ENCODE measurements around the gene RFPL1. TPM values are rescaled to one million over a fixed set of nuclear protein-coding genes. Genes with fewer than 3 reads are reported as not detected.
"Not testable (repeated sequence)": the region's sequence is repeated elsewhere in the genome, so short reads cannot be mapped to it uniquely, and the experiment has no call there.

The RFPL1 gene
- total RNA-seq = 0.29 to 0.63 TPM (median 0.54 TPM) in 3 replicates

DNA sequence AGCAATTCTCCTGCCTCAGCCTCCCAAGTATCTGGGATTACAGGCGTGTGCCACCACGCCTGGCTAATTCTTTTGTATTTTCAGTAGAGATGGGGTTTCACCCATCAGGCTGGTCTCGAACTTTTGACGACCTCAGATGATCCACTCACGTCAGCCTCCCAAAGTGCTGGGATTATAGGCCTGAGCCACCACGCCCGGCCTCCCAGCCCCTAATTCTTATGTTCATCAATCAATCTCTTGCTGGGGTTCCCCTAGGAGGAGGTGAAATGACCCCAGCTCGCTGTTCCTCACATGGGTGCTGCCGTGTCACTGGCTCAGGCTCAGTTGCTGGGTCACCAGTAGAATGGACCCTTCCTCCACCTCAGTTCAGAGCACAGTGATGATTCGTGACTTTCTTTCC lies at the start of gene RFPL1:
RFPL1 (plus strand) TSS at position 301 of the 400 bp plus-strand sequence.
- not testable (repeated sequence) for H3K27ac Mint-ChIP-seq; H3K36me3 Mint-ChIP-seq; H3K27me3 Mint-ChIP-seq (ENCODE audit: low read depth); H3K4me3 Mint-ChIP-seq; H3K9me3 Mint-ChIP-seq; DNase-seq (ENCODE audit: low spot score in 2 of 2, unreplicated experiment in 2 of 2)
- peaks cover 34% of the 10 kb centered on the region for H3K4me1 Mint-ChIP-seq

DNA sequence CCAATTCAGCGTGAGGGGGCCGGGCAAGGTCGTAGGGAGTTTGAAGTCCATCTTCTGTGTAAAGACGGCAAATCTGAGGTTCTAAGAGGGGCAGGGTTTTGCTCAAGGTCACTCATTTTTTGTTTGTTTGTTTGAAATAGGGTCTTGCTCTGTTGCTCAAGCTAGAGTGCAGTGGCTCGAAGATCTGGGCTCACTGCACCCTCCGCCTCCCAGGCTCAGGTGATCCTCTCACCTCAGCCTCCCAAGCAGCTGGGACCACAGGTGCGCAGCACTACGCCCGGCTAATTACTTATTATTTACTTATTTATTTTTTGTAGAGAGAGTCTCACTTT lies 49.7 kb upstream of the RFPL1 start:
- no peaks in the 10 kb centered on the region for H3K9me3 Mint-ChIP-seq
- H3K36me3 Mint-ChIP-seq = no peaks in the 10 kb centered on the region
- peak overlapping the region; percentile 84 for H3K4me3 Mint-ChIP-seq
- peaks cover 12% of the 10 kb centered on the region for H3K4me1 Mint-ChIP-seq
- no peaks in the 10 kb centered on the region for H3K27me3 Mint-ChIP-seq (ENCODE audit: low read depth)
- no peak for DNase-seq (ENCODE audit: low spot score in 2 of 2, unreplicated experiment in 2 of 2)
- peak overlapping the region; percentile 85 for H3K27ac Mint-ChIP-seq
- TF ChIP-seq, protein P1, sequence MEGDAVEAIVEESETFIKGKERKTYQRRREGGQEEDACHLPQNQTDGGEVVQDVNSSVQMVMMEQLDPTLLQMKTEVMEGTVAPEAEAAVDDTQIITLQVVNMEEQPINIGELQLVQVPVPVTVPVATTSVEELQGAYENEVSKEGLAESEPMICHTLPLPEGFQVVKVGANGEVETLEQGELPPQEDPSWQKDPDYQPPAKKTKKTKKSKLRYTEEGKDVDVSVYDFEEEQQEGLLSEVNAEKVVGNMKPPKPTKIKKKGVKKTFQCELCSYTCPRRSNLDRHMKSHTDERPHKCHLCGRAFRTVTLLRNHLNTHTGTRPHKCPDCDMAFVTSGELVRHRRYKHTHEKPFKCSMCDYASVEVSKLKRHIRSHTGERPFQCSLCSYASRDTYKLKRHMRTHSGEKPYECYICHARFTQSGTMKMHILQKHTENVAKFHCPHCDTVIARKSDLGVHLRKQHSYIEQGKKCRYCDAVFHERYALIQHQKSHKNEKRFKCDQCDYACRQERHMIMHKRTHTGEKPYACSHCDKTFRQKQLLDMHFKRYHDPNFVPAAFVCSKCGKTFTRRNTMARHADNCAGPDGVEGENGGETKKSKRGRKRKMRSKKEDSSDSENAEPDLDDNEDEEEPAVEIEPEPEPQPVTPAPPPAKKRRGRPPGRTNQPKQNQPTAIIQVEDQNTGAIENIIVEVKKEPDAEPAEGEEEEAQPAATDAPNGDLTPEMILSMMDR (IDR thresholded peaks at IDR 0.05; ENCODE audit: unreplicated experiment) = no peak

DNA sequence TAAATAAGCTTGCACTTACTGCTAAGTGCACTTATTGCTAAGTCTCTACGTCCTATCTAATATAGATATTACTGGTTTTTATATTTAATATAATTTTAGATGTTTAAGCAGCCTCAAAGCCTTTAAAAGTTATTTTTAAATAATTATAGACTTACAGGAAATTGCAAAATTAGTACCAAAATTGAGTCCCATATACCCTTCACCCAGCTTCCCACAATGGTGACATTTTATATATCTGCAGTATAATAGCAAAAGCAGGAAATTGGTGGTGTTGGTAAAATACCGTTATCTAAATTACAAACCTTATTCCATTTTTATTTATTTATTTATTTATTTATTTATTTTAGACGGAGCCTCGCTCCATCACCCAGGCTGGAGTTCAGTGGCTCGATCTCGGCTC lies 48.1 kb upstream of the RFPL1 start:
- no peak overlapping the region for H3K27ac Mint-ChIP-seq
- H3K4me1 Mint-ChIP-seq = peaks cover 12% of the 10 kb centered on the region
- DNase-seq (ENCODE audit: low spot score in 2 of 2, unreplicated experiment in 2 of 2) = no peak
- no peaks in the 10 kb centered on the region for H3K9me3 Mint-ChIP-seq
- H3K4me3 Mint-ChIP-seq = no peak overlapping the region
- no peaks in the 10 kb centered on the region for H3K36me3 Mint-ChIP-seq
- TF ChIP-seq, protein P1 (IDR thresholded peaks at IDR 0.05; ENCODE audit: unreplicated experiment) = no peak
- H3K27me3 Mint-ChIP-seq (ENCODE audit: low read depth) = no peaks in the 10 kb centered on the region

DNA sequence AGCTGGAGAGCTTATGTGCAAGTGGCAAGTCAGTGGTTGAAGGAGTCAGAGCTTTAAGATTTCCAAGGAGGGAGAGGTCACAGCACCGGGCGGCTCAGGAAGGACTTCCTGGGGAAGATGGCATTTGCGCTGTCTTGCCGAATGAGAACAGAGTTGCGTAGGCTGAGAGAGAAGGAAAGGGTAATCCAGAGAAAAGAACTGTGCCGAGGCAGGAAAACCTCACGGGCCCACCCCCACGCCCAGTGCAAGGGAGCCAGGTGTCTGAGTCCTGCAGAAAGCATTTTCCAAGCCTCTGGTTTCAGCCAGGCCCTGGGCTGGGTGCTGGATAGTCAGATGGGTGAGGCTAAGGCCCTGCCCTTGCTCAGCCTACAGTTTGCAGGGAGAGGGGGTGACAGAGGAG lies 46.8 kb upstream of the RFPL1 start:
- TF ChIP-seq, protein P1 (IDR thresholded peaks at IDR 0.05; ENCODE audit: unreplicated experiment) = no peak
- no peak overlapping the region for H3K27ac Mint-ChIP-seq
- no peak for DNase-seq (ENCODE audit: low spot score in 2 of 2, unreplicated experiment in 2 of 2)
- H3K36me3 Mint-ChIP-seq = no peaks in the 10 kb centered on the region
- peaks cover 6% of the 10 kb centered on the region for H3K27me3 Mint-ChIP-seq (ENCODE audit: low read depth)
- H3K4me1 Mint-ChIP-seq = peaks cover 12% of the 10 kb centered on the region
- H3K4me3 Mint-ChIP-seq = no peak overlapping the region
- no peaks in the 10 kb centered on the region for H3K9me3 Mint-ChIP-seq

DNA sequence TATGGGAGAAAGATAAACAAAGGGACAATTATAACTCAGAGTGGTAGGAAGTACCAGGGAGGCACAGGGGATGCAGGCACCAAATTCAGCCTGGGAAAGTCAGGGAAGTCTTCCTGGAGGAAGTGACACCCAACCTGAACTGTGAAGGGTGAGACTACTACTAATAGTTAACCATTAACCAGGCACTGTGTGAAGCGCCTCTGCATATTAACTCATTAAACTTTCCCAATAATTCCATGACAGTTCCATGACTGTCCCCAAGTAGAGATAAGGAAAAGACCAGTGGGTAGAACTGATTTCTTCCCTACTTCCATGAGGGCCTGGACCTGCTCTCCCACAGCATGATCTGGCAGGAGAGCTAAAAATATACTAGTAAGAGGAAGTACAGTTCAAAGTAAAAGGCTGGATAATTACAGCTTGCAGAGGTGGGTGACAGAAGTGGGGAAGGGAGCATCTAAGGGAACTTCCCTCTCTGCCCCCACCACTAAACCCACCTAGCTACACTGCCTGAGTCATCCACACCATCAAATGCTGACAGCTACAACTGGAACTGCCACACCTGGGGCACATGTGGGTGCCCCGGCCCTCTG lies 45.3 kb upstream of the RFPL1 start:
- Mint-ChIP-seq H3K9me3 (no peaks in the 10 kb centered on the region), H3K27ac (no peak overlapping the region), H3K4me3 (no peak overlapping the region), H3K4me1 (peaks cover 3% of the 10 kb centered on the region), H3K27me3 (ENCODE audit: low read depth) (peaks cover 6% of the 10 kb centered on the region), H3K36me3 (no peaks in the 10 kb centered on the region)
- no peak for DNase-seq (ENCODE audit: low spot score in 2 of 2, unreplicated experiment in 2 of 2)
- TF ChIP-seq, protein P1 (IDR thresholded peaks at IDR 0.05; ENCODE audit: unreplicated experiment) = no peak

DNA sequence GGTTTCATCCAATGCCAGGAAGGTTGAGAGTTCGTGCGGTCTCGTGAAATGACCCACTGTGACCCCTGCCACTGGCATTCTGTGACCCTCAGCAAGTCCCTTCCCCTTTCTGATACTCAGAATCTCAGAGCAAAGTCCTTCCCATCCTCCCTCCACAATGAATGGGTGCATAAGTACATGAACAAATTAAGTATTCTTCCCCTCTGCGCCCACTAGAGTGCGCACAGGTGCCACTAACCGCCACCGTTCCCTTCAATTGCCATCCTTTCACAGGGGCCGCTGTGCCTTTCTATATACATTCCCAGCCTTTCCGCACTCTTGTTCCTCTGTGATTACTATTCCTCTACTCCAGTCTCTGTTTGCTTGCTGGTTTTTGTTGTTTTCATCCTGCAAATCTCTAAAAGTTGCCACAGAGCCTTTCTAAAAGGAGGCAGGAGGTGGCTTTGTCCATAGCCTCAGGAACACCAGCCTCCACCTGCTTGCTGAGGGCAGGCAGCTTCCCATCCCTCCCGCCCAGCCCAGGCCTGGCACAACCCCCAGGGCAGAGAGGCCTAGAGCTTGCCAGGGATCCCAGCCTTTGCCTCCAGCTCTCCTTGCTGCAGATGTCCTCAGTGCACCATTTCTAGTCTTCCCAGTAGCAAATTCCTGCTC lies 43.3 kb upstream of the RFPL1 start:
- H3K9me3 Mint-ChIP-seq = no peaks in the 10 kb centered on the region
- H3K27ac Mint-ChIP-seq = no peak overlapping the region
- peaks cover 4% of the 10 kb centered on the region for H3K4me1 Mint-ChIP-seq
- peaks cover 6% of the 10 kb centered on the region for H3K27me3 Mint-ChIP-seq (ENCODE audit: low read depth)
- TF ChIP-seq, protein P1 (IDR thresholded peaks at IDR 0.05; ENCODE audit: unreplicated experiment) = peak; percentile 34
- peak; percentile 39 to 76 for DNase-seq (ENCODE audit: low spot score in 2 of 2, unreplicated experiment in 2 of 2)
- H3K36me3 Mint-ChIP-seq = no peaks in the 10 kb centered on the region
- no peak overlapping the region for H3K4me3 Mint-ChIP-seq

All from mesothelial cell of epicardium (in vitro differentiated cells).